SJSA1 (cell line): ENCODE data around the gene PAPPA. TPM values are rescaled to one million over a fixed set of nuclear protein-coding genes. Genes with fewer than 3 reads are reported as not detected.

Source experiments
- DNase-seq, 2 experiments: peaks; one replicate each; pipeline ENCODE4 v3.0.0-alpha.2; 2015 to 2020; ENCODE audit warnings: low spot score in 2 of 2, low read depth in 1 of 2
- H3K27ac ChIP-seq: fragments of 250-450 bp; sonication (Bioruptor Pico); 2 replicates; pipeline ENCODE4 v1.5.1; 2020; ENCODE audit warnings: mild to moderate bottlenecking, moderate library complexity
- H3K27me3 ChIP-seq: fragments of 250-450 bp; sonication (Bioruptor Pico); replicated peaks from 2 replicates; pipeline ENCODE4 v1.5.1; 2020; ENCODE audit warnings: mild to moderate bottlenecking, moderate library complexity
- H3K36me3 ChIP-seq: fragments of 250-450 bp; sonication (Bioruptor Pico); 2 replicates; pipeline ENCODE4 v1.5.1; 2020; ENCODE audit warnings: mild to moderate bottlenecking
- H3K4me1 ChIP-seq: fragments of 250-450 bp; sonication (Bioruptor Pico); replicated peaks from 2 replicates; pipeline ENCODE4 v1.6.1; 2021; ENCODE audit warnings: mild to moderate bottlenecking
- H3K4me3 ChIP-seq: fragments of 250-450 bp; sonication (Bioruptor Pico); 2 replicates; pipeline ENCODE4 v1.5.1; 2020; ENCODE audit warnings: mild to moderate bottlenecking
- H3K9me3 ChIP-seq: fragments of 250-450 bp; sonication (Bioruptor Pico); replicated peaks from 2 replicates; pipeline ENCODE4 v1.5.1; 2020; ENCODE audit warnings: mild to moderate bottlenecking
- total RNA-seq: library from RNA; depleted of rRNA; stranded (reverse); fragments of >200 nt; shearing (Covaris generic); gene quantifications from 2 replicates; pipeline ENCODE4 v1.2.3, GENCODE V29; 2014

PAPPA gene
- total RNA-seq, 1 experiment from 2014 or later: 5.3 TPM

DNA sequence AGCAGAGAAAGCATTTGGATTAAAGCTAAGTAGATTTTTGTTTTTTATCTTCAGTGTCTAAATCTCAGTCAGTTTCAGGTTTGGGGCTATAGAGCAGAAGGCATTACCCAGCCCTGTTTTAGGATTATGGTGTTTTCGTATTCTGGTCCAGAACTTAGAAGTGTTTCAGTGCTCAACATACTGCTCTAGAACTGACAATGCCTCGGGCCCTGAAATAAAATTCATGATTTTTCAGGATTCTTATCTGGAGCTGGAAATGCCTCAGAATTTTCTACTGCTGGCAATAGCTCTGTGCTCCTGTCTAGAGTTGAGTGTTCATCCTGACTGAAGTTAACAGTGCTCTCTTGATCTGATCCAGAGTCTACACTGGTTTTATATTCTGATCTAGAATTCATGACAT, 163.9 kb downstream of the PAPPA start:
- H3K4me3 ChIP-seq: no peak overlapping the region
- DNase-seq: no peak
- no peak overlapping the region for H3K27ac ChIP-seq
- peaks cover 6% of the 10 kb centered on the region for H3K4me1 ChIP-seq
- H3K9me3 ChIP-seq: no peaks in the 10 kb centered on the region
- no peaks in the 10 kb centered on the region for H3K27me3 ChIP-seq
- H3K36me3 ChIP-seq: peaks cover 3% of the 10 kb centered on the region; the same call in 1 of the 2 replicates

GRCh38 chr9:116318468-116319374, 165.1 kb downstream of the PAPPA start:
- peaks cover 14% of the 10 kb centered on the region for H3K4me1 ChIP-seq
- no peak for DNase-seq
- H3K36me3 ChIP-seq: peaks cover 3% of the 10 kb centered on the region; the same call in 1 of the 2 replicates
- H3K4me3 ChIP-seq: no peak overlapping the region
- H3K27me3 ChIP-seq: no peaks in the 10 kb centered on the region
- H3K27ac ChIP-seq: no peak overlapping the region
- no peaks in the 10 kb centered on the region for H3K9me3 ChIP-seq

DNA sequence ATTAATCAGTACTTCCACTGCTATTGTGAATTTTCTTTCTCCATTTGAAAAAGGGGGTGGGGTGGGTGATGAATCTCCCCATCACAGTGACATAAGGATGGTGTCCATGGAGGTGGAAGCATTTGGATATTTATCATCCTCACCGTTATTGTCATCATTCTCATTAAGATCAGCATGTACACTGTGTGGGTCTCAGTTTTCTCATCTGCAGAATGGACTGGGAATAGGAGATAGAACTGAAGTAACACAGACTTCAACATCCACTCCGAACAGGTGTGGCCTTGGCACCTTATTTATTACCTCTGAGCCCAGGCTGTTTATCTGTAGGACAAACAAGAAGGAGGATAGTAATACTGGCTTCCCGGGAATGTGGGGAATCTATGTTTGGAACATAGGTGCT, 165.9 kb downstream of the PAPPA start:
- no peak for DNase-seq
- peaks cover 21% of the 10 kb centered on the region for H3K4me1 ChIP-seq
- H3K27me3 ChIP-seq: no peaks in the 10 kb centered on the region
- no peaks in the 10 kb centered on the region for H3K9me3 ChIP-seq
- no peak overlapping the region for H3K4me3 ChIP-seq
- H3K27ac ChIP-seq: no peak overlapping the region
- H3K36me3 ChIP-seq: peaks cover 3% of the 10 kb centered on the region; the same call in 1 of the 2 replicates

DNA sequence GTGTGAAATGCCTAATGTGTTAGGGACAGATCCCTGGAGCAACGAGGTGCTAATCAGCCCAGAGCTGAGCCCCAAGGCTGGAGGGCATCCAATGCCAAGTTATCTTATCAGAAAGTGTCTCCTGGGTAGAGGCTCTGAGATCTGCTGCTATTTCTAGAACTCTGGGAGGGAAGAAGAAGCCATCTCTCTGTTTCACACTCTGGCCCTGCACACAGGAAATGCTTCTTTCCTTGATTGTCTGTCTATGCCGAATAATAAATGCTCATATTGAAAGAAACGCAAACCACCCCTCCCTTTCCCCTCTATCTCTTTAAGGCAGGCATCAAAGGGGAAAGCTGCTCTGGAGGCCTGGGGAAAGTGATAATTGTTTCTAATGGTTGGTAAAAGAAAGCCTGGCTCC, 166.7 kb downstream of the PAPPA start:
- Histone ChIP-seq H3K27me3 (no peaks in the 10 kb centered on the region), H3K36me3 (peaks cover 3% of the 10 kb centered on the region; the same call in 1 of the 2 replicates), H3K9me3 (no peaks in the 10 kb centered on the region), H3K4me1 (peaks cover 21% of the 10 kb centered on the region), H3K4me3 (no peak overlapping the region), H3K27ac (no peak overlapping the region)
- DNase-seq: no peak

DNA sequence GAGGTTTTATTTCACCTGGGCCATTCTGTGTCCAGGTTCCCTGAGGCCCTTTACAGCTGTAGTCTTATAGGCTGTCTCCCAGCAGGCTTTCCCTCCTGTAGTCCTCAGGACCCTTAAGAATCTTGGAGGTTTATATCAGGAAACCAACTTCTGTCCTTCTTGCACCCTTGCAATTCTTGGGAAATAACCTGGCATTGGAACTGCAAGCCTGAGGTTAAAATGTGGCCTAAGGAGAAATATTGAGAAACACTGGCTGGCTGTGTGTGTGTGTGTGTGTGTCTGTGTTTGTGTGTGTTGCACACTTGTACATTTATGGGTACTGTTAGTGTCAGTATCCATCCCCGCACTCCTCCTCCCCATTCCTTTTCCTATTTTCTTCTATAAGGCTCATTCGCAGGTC, 168.9 kb downstream of the PAPPA start:
- Histone ChIP-seq H3K9me3 (no peaks in the 10 kb centered on the region), H3K36me3 (no peaks in the 10 kb centered on the region), H3K4me1 (peaks cover 28% of the 10 kb centered on the region), H3K27me3 (no peaks in the 10 kb centered on the region), H3K27ac (peak overlapping the region; percentile 67), H3K4me3 (no peak overlapping the region)
- no peak for DNase-seq

DNA sequence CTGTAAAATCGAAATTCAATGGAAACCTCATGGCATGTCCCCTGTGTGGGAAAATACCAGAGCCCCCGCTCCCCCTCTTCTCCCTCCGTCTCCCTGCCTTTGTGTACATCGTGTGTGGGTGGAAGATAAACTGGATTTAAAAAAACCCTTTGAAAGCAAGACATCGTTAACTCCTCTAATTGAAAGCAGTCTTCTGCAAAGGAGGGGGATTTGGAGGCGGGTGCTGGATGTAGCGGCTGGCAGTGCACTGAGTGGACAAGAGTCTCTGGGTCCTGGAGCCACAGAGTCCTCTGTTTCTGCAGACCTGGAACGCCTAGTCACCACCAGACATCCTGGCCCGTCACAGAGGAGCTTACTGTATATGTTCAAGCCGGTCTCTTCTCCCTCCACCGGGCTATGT, 169.4 kb downstream of the PAPPA start:
- Histone ChIP-seq H3K4me1 (peaks cover 33% of the 10 kb centered on the region), H3K4me3 (no peak overlapping the region), H3K36me3 (no peaks in the 10 kb centered on the region), H3K9me3 (no peaks in the 10 kb centered on the region), H3K27me3 (no peaks in the 10 kb centered on the region), H3K27ac (peak overlapping the region; percentile 67)
- DNase-seq: peak; percentile 58 to 75

GRCh38 chr9:116323571-116323970, 170.0 kb downstream of the PAPPA start:
- no peak overlapping the region for H3K27ac ChIP-seq
- H3K27me3 ChIP-seq: no peaks in the 10 kb centered on the region
- H3K4me3 ChIP-seq: no peak overlapping the region
- H3K4me1 ChIP-seq: peaks cover 39% of the 10 kb centered on the region
- H3K9me3 ChIP-seq: no peaks in the 10 kb centered on the region
- no peaks in the 10 kb centered on the region for H3K36me3 ChIP-seq
- DNase-seq: no peak

- Histone ChIP-seq H3K9me3 (no peaks in the 10 kb centered on the region), H3K27me3 (no peaks in the 10 kb centered on the region), H3K27ac (no peak overlapping the region), H3K36me3 (no peaks in the 10 kb centered on the region), H3K4me1 (peaks cover 43% of the 10 kb centered on the region), H3K4me3 (no peak overlapping the region)
- DNase-seq: no peak
Measured at GRCh38 chr9:116325924-116326323, 172.3 kb downstream of the PAPPA start.

DNA sequence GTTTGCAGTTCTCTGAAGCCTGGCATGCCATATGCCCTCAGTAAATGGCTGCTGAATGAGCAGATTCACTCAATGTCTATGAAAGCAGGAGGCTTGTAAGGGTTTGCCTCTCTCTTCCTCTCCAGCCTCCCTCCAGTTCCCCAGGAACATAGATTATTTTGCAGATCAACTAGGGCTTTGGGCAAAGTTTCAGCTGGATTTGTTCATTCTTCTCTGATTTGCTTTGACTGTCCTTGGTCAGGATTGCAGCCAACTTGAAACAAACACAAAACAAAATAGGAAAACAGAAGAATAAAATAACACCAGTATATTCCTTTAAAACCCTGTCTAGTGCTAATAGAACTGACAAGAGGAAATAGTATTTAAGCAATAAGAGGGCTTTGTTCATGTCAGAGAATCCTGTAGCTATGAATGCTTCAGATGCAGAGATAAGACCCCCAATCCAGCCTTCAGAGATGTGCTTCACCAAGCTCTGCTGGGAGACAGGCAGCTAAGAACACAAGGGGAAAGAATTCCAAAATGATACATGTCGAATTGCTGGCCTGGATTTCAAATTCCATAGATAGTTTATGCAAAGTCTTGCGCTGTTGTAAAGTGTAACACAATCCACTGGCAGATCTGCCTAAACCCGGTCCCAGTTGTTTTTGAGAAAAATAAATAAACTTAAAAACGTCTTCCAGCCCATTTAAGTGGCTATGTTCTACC, 174.3 kb downstream of the PAPPA start:
- Histone ChIP-seq H3K9me3 (no peaks in the 10 kb centered on the region), H3K4me1 (peaks cover 37% of the 10 kb centered on the region), H3K4me3 (no peak overlapping the region), H3K27ac (peak overlapping the region; percentile 38), H3K36me3 (peaks cover 6% of the 10 kb centered on the region), H3K27me3 (no peaks in the 10 kb centered on the region)
- DNase-seq: peak in 1 of 2 experiments; percentile 60

- H3K27ac ChIP-seq: no peak overlapping the region
- DNase-seq: no peak
- H3K27me3 ChIP-seq: no peaks in the 10 kb centered on the region
- H3K9me3 ChIP-seq: no peaks in the 10 kb centered on the region
- H3K4me1 ChIP-seq: peaks cover 26% of the 10 kb centered on the region
- peaks cover 6% of the 10 kb centered on the region for H3K36me3 ChIP-seq
- H3K4me3 ChIP-seq: no peak overlapping the region
Measured at GRCh38 chr9:116329470-116329869, 175.9 kb downstream of the PAPPA start.

GRCh38 chr9:116331241-116331640, 177.7 kb downstream of the PAPPA start:
- H3K27me3 ChIP-seq: no peaks in the 10 kb centered on the region
- no peak overlapping the region for H3K4me3 ChIP-seq
- peaks cover 6% of the 10 kb centered on the region for H3K36me3 ChIP-seq
- H3K4me1 ChIP-seq: peaks cover 26% of the 10 kb centered on the region
- DNase-seq: no peak
- H3K27ac ChIP-seq: no peak overlapping the region
- no peaks in the 10 kb centered on the region for H3K9me3 ChIP-seq

- Histone ChIP-seq H3K27ac (no peak overlapping the region), H3K36me3 (peaks cover 6% of the 10 kb centered on the region), H3K27me3 (no peaks in the 10 kb centered on the region), H3K9me3 (no peaks in the 10 kb centered on the region), H3K4me3 (no peak overlapping the region), H3K4me1 (peaks cover 31% of the 10 kb centered on the region)
- DNase-seq: no peak
Measured at GRCh38 chr9:116332090-116332489, 178.5 kb downstream of the PAPPA start.

- no peak for DNase-seq
- Histone ChIP-seq H3K4me1 (peaks cover 31% of the 10 kb centered on the region), H3K9me3 (no peaks in the 10 kb centered on the region), H3K27me3 (no peaks in the 10 kb centered on the region), H3K36me3 (peaks cover 6% of the 10 kb centered on the region), H3K27ac (no peak overlapping the region), H3K4me3 (no peak overlapping the region)
Measured at GRCh38 chr9:116333254-116333653, 179.7 kb downstream of the PAPPA start.

GRCh38 chr9:116334546-116335150, 181.1 kb downstream of the PAPPA start:
- Histone ChIP-seq H3K4me1 (peaks cover 24% of the 10 kb centered on the region), H3K27me3 (no peaks in the 10 kb centered on the region)

More at GRCh38 chr9:116334546-116335150, 181.1 kb downstream of the PAPPA start:
- no peak for DNase-seq
- peaks cover 12% of the 10 kb centered on the region for H3K36me3 ChIP-seq
- H3K27ac ChIP-seq: no peak overlapping the region
- H3K4me3 ChIP-seq: no peak overlapping the region
- H3K9me3 ChIP-seq: no peaks in the 10 kb centered on the region
